ELR (cell line): ENCODE results near the gene TGFBR3L.
A peak's percentile ranks its signal among the peaks of the same experiment; 100 is the strongest.

ENCODE experiments used
- DNase-seq: peaks from one replicate; pipeline ENCODE4 v3.0.0-alpha.2; 2015; ENCODE audit warnings: low read depth

The TGFBR3L gene

DNA sequence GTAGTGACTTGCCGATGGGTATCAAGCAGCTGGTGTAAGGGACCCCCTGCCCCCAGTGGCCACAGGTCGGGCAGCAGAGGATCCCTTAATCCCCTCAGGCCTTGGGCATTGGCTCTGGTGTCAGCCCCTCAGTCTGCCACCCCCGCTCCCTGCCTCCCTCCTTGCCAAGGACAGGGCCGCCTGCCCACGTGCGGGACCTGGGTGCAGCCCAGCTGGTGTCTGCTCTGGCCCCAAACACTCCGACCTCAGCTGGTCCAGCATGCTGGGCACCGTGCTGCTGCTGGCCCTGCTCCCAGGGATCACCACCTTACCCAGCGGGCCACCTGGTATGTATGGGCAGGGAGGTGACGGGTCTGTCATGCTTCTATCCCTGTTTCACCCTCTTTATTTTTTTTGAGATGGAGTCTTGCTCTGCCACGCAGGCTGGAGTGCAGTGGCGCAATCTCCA is at the start of gene TGFBR3L:
Gene TGFBR3L (plus strand): TSS at position 233 of the 448 bp plus-strand sequence.
- no peak for DNase-seq

- no peak for DNase-seq
These were observed 49.2 kb upstream of the TGFBR3L start for GRCh38 chr19:7865262-7865911.

DNA sequence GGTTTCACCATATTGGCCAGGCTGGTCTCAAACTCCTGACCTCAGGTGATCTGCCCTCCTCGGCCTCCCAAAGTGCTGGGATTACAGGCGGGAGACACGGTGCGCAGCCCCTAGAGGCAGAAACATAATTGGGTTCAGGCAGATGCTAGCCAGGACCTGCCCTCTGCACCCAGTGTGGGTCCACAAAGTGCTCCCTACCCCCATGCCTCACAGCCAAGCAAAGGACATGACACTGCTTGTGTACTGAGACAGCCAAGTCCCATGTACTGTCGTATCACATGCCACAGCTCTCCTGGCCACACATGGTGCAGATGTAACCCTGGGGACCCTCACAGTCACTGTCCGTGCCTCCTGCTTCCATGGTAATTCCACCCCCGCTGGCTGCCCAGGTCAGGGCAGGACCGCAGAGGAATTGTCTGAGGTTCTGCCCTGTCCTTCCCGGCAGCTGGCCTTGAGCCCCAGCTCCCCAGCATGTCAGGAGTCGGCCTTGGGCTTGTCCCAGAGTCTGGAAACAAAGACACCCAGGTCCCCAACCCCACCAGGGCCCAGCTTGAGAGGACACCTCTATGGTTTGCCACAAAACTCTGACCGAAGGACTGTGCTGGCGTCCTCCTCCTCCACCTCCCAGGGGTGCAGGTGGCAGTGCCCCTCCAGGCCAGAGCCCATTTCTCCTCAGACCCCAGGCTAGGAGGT is 48.1 kb upstream of the TGFBR3L start:
- no peak for DNase-seq

DNA sequence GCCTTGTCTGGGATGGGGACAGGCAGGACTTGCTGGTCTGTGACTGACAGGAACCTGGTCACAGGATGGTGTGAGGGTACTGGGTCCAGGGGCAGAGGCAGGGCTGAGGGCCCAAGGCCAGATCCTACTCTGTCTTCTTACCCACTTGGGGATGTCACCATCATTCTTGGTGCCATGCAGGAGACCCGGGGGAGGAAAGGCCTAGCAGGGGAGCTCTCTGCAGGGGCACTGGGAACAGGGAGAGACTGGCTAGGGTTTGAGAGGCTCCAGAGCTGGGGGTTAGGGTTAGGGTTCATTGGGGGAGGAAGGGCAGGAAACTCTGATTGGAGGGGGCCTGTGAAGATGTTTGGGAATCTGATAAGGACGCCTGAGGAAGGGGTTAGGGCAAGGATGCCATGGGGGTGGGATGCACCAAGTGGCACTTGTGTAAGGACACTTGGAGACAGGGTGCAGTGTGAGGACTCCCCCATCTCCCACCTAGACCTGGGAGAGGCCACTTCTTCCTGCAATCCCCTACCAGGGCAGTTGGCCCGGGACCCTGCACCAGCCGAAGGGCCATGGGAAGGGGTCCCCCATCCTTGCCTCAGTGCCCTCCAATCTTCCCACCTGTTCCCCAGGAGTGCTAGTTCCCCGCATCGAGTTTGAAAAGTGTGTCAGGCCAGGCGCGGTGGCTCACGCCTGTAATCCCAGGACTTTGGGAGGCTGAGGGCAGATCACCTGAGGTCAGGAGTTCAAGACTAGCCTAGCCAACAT is 47.4 kb upstream of the TGFBR3L start:
- no peak for DNase-seq

GRCh38 chr19:7868326-7868670 is 46.3 kb upstream of the TGFBR3L start:
- DNase-seq: peak; percentile 33

GRCh38 chr19:7868671-7869452 is 45.8 kb upstream of the TGFBR3L start:
- DNase-seq: peak; percentile 89

GRCh38 chr19:7869453-7869909 is 45.1 kb upstream of the TGFBR3L start:
- DNase-seq: peak; percentile 54

DNA sequence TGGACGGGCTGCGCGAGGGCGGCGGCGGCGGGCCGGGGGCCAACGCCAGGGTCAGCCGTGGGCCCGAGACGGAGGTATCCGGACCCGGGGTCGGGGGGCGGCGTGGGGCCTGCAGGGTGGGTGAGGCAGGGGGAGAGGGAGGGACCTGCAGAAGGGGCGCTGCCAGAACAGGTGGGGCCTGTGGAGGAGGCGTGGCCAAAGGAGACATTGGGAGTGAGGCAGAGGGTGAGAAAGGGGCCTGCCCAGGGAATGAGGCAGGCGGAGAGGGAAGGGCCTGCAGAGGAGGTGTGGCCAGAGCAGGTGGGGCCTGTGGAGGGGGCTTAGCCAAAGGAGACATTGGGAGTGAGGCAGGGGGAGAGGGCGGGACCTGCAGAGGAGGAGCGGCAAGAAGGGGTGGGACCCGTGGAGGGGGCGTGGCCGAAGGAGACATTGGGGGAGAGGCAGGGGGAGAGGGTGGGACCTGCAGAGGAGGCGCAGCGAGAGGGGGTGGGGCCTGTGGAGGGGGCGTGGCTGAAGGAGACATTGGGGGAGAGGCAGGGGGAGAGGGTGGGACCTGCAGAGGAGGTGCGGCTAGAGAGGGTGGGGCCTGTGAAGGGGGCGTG is 44.6 kb upstream of the TGFBR3L start:
- DNase-seq: peak; percentile 58

GRCh38 chr19:7870571-7871436 is 43.8 kb upstream of the TGFBR3L start:
- DNase-seq: peak; percentile 77

- DNase-seq: peak; percentile 92
These were observed 43.0 kb upstream of the TGFBR3L start for GRCh38 chr19:7871437-7872305.

DNA sequence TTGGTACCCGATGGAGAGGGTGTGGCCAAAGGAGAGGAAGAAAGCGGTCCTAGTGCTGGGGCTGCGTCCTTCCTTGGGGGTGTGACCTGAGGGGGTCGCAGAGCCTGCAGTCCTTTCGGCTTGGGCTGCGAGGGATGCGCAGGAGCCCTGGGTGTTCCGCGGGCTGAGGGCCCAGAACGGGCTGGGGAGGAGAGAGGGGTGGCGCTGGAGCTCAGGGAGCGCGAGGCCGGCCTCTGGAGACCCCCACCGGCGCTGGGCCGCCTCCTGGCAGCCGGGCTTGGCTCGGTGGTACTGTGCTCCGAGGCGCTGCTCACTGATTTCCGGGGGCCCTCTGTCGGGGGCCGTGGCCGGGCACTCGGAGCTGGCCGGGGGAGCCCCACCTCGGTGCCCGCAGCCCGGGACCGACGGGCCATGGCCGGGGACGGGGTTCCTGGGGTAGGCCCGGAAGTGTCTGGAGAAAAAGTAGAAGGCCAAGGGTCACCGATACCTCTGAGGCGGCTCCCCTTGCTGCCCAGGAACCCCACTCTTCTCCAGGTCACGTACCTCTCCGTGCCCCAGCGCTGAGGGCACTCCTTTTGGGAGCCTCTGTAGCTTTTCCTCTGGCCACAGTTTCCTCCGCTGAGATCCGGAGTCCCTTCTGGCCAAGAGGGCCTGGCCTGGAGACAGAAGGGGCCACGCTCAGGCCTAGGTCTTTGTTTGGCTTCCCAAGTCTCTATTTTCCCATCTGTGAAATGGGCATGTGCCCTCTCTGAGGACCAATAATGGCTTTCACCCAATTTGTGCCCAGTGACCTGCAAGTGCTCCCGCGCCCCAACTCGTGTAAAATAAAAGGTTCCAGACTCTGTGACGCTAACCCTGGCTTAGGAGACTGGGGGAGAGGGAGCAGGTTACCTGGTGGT is 42.1 kb upstream of the TGFBR3L start:
- DNase-seq: no peak

DNA sequence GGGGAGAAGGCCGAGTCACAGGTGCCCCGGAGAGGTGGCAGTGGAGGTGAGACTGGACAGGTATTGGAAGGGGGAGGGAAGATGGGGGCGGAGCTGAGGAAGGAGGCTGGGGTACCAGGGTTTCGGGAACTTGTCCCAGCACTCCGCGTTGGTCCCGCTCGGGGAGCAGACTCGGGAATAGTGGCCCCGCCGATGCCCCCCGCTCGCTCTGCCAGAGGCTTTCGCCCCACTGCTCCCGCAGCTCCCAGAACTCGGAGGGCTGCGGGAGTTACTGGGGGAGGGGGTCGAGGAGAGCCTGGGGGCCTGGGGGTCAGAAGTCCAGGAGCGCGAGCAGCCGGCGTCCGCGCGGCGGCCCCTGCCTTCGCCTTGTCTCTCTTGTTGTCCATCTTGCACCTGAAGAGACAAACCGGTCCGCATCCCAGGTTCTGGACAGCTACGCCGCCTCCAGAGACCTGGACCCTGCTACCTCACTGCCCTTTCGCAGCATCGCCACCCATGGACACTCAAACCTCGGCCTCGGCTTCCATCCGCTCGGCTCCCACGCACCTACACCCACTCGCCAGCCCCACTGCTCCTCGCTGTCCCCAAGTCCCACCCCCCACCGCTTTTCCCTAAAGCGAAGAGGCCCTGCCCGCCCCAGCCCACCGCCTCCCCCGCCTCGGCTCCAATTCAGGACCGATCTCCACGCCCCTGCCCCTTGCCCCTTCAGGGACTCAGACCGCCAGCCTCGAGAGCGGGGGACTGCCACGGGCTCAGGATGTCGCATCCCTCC is 41.1 kb upstream of the TGFBR3L start:
- no peak for DNase-seq

GRCh38 chr19:7874076-7874896 is 40.3 kb upstream of the TGFBR3L start, which contains the start of gene PRR36:
TSS of gene PRR36 (minus strand) at chr19:7874390. CDS start at chr19:7873689, 701 bp downstream.
- DNase-seq: no peak

DNA sequence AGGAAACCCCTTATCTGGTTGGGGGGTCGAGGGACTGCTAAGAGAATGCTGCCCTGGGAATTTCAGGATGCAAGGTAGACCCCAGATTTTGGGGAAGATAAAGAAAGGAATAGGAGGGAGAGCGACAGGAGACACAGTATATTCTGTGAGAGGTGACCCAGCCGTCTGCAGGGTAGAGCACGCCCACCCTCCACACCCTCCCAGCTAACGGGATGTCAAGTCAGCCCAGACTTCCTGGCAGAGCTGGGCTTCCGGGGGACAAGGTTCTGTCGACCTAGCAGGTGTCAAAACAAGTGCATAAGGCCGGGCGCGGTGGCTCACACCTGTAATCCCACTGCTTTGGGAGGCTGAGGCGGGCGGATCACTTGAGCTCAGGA is 39.7 kb upstream of the TGFBR3L start:
- DNase-seq: no peak

GRCh38 chr19:7877249-7877836 is 37.3 kb upstream of the TGFBR3L start:
- no peak for DNase-seq

GRCh38 chr19:7879111-7879807 is 35.4 kb upstream of the TGFBR3L start:
- no peak for DNase-seq
